Endothelial cell of hepatic sinusoid (primary cell): ENCODE data around the gene CCDC71L.

Source experiments
- in situ Hi-C: cut with HindIII; loops from 2 replicates; pipeline ENCODE4 v1.10.0; 2017; ENCODE audit warnings: low sequenced_read_pairs

Gene CCDC71L

GRCh38 chr7:106659166-106659962 lies 1.6 kb downstream of the CCDC71L start:
- in situ Hi-C loops, result loop anchor here (5.0 kb wide), 1 partner anchor 112 kb away; no protein-coding TSS in a partner anchor

- in situ Hi-C loops, result loop anchor here (5.0 kb wide), 1 partner anchor 111 kb away; no protein-coding TSS in a partner anchor
Observed at GRCh38 chr7:106658316-106659165, 2.4 kb downstream of the CCDC71L start.

DNA sequence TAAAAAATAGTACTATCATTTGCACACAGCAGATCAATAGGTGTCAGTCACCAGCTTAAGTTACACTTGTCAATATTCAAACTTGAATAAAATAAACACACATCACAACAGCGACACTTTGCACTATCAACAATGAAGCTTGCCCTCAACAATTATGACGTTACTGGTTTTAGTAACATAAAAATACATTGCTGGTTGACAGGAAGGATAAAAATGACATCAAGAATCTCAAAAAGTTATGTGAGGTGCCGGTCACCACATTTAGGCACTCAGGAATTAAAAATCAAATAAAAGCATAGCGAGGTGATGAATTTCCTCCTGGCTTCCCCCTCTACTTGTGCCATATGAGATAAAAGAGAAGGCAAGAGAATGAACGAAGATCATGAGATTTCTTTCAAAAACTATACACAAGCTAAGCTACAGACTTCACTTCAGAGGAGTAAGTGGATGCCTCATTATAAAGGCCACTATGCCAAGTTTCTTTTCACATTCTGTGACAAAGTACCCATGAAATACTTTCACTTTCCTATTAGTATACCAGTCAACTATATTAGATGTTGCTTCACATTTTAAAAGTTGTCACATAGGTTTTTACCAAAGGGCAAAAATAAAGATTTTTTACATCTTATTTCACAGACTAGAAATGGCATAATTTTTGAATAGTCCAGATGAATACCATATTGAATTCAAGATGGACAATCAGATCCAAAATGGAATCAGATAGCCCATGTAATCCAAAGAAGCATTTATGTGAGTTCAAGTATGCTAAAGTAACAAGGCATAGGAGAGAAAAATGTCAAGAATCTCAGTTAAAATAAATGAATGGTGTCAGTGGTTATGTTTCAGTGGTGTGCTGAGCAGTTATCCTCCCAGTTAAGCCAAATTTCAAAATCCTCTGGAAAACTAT lies 3.6 kb downstream of the CCDC71L start:
- in situ Hi-C loops, result loop anchor here (5.0 kb wide), 1 partner anchor 110 kb away; no protein-coding TSS in a partner anchor

DNA sequence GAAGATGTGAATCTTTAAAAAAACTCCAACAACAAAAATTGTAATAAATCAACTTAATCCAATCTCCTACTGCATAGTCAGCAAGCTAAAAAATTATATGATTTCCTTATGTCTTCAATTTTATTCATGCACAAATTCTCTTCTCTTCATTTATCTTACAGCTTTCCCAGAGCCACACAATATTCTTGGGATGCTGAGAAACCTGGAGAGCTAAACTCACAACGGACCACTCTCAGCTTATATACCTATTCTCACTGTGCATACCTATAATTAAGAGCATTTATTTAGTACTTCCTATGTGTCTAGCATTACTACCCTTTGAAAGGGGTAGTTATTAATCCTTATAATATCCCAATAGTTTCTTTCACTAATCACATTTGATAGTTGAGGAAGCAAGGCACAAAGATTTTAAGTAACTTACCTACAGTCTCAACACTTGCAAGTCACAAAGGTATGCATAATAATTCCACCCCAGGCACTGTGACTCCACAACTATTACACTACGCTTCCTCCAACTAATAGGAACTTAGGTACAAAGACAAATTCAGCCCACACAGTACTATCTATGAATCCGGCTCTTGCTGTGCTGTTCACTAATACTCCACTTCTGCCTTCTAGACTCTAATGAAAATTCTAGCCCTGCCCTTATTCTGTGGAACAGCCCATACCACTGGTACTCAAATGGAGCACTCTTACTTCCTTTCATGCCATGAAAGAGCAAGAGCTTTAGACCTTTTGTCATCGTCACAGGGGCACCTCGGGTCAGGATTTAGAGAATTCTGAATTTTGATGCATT lies 5.1 kb downstream of the CCDC71L start:
- in situ Hi-C loops, result loop anchor here (5.0 kb wide), 1 partner anchor 109 kb away; no protein-coding TSS in a partner anchor

GRCh38 chr7:106653488-106653887 lies 7.5 kb downstream of the CCDC71L start:
- in situ Hi-C loops, result no loop called here

GRCh38 chr7:106652909-106653308 lies 8.0 kb downstream of the CCDC71L start:
- in situ Hi-C loops, result no loop called here

DNA sequence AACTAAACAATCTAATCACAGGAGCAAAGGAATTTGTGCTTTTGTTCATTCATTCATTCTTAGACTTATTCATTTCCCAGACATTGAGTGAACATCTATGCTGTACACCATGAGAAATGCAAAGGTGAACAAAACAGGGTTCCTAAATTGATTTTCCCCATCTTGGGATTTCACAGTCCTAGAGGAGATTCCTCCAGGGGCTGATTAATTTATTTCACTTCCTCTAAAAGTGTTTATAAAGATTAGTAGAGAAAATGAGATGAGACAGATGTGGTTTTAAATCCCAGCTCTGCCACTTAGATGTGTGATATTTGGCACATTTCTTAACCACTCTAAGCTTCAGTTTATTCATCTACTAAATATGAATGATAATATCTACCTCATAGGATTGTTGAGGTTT lies 8.9 kb downstream of the CCDC71L start:
- in situ Hi-C loops, result no loop called here

GRCh38 chr7:106646256-106646655 lies 14.7 kb downstream of the CCDC71L start:
- in situ Hi-C loops, result no loop called here

- in situ Hi-C loops, result no loop called here
Observed at GRCh38 chr7:106644999-106645398, 16.0 kb downstream of the CCDC71L start.

- in situ Hi-C loops, result no loop called here
Observed at GRCh38 chr7:106643216-106644000, 17.6 kb downstream of the CCDC71L start.

DNA sequence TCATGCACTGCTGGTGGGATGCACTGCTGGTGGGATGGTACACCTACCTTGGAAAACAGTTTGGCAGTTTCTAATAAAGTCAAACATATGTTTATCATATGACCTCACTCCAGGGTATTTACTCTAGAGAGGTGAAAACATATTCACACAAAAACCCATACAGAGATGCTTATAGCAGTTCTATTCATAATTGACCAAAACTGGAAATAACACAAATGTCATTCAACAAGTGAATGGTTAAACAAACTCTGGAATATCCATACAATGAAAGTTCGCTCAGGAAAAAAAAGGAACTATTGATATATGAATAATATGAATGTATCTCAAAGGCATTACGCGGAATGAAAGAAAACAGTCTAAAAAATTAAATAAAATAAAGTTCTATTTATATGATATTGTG lies 19.5 kb downstream of the CCDC71L start:
- in situ Hi-C loops, result no loop called here

GRCh38 chr7:106640368-106641141 lies 20.4 kb downstream of the CCDC71L start:
- in situ Hi-C loops, result no loop called here

GRCh38 chr7:106639476-106640334 lies 21.3 kb downstream of the CCDC71L start:
- in situ Hi-C loops, result no loop called here

DNA sequence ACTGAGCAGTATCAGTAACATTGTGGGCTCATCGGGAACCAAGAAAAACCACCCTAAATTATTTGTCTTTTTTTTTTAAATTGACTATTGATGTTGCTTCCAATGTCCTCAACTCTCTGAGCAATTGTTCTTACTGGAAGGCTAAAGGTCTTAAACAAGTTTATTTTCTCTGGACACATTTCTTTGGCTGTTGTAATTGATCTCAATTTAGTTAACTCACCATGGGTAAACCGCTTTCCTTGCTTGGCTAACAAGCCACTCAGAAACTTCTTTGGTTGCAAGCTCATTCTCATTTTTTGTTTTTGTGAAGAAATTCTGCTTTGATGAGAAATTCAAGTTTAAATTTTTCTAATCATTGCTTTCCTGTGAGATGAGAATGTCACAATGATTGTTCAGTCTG lies 25.5 kb downstream of the CCDC71L start:
- in situ Hi-C loops, result no loop called here

DNA sequence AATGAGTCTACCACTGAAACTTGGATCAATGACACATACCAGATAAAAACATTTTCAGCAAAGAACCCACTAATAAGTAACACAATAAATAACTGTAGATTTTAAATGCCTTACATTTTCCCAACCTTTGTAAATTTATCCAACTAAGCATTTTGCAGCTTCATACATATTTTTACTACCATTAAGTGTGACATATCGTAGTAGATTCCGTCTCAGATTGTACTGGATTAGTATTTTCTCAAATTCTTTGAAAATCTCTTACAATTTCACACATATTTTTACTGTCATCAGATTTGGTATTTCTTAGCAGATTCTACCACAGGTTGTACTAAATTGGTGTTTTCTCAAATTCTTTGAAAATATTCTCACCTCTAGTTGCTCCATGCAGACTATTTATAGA lies 26.0 kb downstream of the CCDC71L start:
- in situ Hi-C loops, result no loop called here

DNA sequence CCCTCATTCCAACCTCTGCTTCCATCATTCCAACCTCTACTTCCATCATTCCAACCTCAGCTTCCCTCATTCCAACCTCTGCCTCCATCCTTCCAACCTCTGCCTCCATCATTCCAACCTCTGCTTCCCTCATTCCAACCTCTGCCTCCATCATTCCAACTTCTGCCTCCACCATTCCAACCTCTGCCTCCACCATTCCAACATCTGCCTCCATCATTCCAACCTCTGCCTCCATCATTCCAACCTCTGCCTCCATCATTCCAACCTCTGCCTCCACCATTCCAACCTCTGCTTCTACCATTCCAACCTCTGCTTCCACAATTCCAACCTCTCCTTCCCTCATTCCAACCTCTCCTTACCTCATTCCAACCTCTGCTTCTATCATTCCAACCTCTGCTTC lies 30.3 kb downstream of the CCDC71L start:
- in situ Hi-C loops, result no loop called here

- in situ Hi-C loops, result no loop called here
Observed at GRCh38 chr7:106629516-106629915, 31.4 kb downstream of the CCDC71L start.
